Stimulated activated CD8-positive, alpha-beta memory T cell treated with anti-CD3 and anti-CD28 coated beads, Interleukin-12 subunit alpha, Interleukin-12 subunit beta, amount 100 ng/mL, for 24 hours (primary cell): ENCODE measurements around the gene ZMYM2.

Source experiments
- DNase-seq: peaks from one replicate; pipeline ENCODE4 v3.0.0-alpha.2; 2020; ENCODE audit errors: extremely low read depth

Gene ZMYM2

GRCh38 chr13:20134732-20135131 lies 176.2 kb downstream of the ZMYM2 start:
- no peak for DNase-seq

GRCh38 chr13:20136781-20137703 lies 178.5 kb downstream of the ZMYM2 start:
- no peak for DNase-seq

- DNase-seq, result no peak
These were observed 179.3 kb downstream of the ZMYM2 start for GRCh38 chr13:20137875-20138274.

- DNase-seq, result no peak
These were observed 182.0 kb downstream of the ZMYM2 start for GRCh38 chr13:20140487-20140886.
